ENCODE results near the gene SLC4A8.

Gene SLC4A8

GRCh38 chr12:51424662-51425539 is at the start of gene SLC4A8:
Gene SLC4A8, plus strand, starts transcription at chr12:51424831. Its CDS starts 157 bp downstream, at chr12:51424988.
- peak; percentile 72 for DNase-seq (ENCODE audit: low spot score)

- DNase-seq (ENCODE audit: low spot score) = no peak
These were observed 49.8 kb upstream of the SLC4A8 start for GRCh38 chr12:51374856-51375255.

GRCh38 chr12:51377099-51377984 is 47.3 kb upstream of the SLC4A8 start:
- DNase-seq (ENCODE audit: low spot score) = no peak

GRCh38 chr12:51378749-51379148 is 45.9 kb upstream of the SLC4A8 start:
- DNase-seq (ENCODE audit: low spot score) = no peak

GRCh38 chr12:51379571-51379970 is 45.1 kb upstream of the SLC4A8 start:
- no peak for DNase-seq (ENCODE audit: low spot score)

- no peak for DNase-seq (ENCODE audit: low spot score)
These were observed 43.2 kb upstream of the SLC4A8 start for GRCh38 chr12:51381226-51382079.

GRCh38 chr12:51382173-51382572 is 42.5 kb upstream of the SLC4A8 start:
- DNase-seq (ENCODE audit: low spot score) = no peak

GRCh38 chr12:51383269-51383905 is 41.2 kb upstream of the SLC4A8 start:
- DNase-seq (ENCODE audit: low spot score) = no peak

- DNase-seq (ENCODE audit: low spot score) = no peak
These were observed 38.3 kb upstream of the SLC4A8 start for GRCh38 chr12:51386351-51386750.

- DNase-seq (ENCODE audit: low spot score) = no peak
These were observed 36.4 kb upstream of the SLC4A8 start for GRCh38 chr12:51388069-51388799.

GRCh38 chr12:51388846-51389245 is 35.8 kb upstream of the SLC4A8 start:
- DNase-seq (ENCODE audit: low spot score) = no peak

GRCh38 chr12:51389302-51389999 is 35.2 kb upstream of the SLC4A8 start:
- DNase-seq (ENCODE audit: low spot score) = no peak

- no peak for DNase-seq (ENCODE audit: low spot score)
These were observed 34.2 kb upstream of the SLC4A8 start for GRCh38 chr12:51390457-51390856.

GRCh38 chr12:51390891-51391282 is 33.7 kb upstream of the SLC4A8 start:
- DNase-seq (ENCODE audit: low spot score) = no peak

- DNase-seq (ENCODE audit: low spot score) = no peak
These were observed 33.1 kb upstream of the SLC4A8 start, which contains the start of gene GALNT6 for GRCh38 chr12:51391283-51392123. Gene GALNT6, minus strand, starts transcription at chr12:51391406. Its CDS starts 11,625 bp downstream, at chr12:51379781.

- no peak for DNase-seq (ENCODE audit: low spot score)
These were observed 31.9 kb upstream of the SLC4A8 start for GRCh38 chr12:51392556-51393237.

- no peak for DNase-seq (ENCODE audit: low spot score)
These were observed 30.7 kb upstream of the SLC4A8 start for GRCh38 chr12:51393676-51394545.

All from COLO829 (cell line).